SU-DHL-6 (cell line): ENCODE measurements around the gene GRIK4.

Experiments used
- CTCF ChIP-seq: fragments of 200-600 bp; sonication (generic); IDR thresholded peaks from one replicate; pipeline ENCODE4 v1.5.1; 2017; ENCODE audit warnings: antibody characterized with exemption, mild to moderate bottlenecking, low read length, moderate library complexity; ENCODE audit not compliant: insufficient read depth, poor library complexity, severe bottlenecking
- EZH2phosphoT487 ChIP-seq: fragments of 200-600 bp; sonication (generic), shearing (Covaris generic); conservative IDR thresholded peaks from 2 replicates; pipeline ENCODE4 v1.6.1; 2018; ENCODE audit warnings: mild to moderate bottlenecking, antibody characterized with exemption, low read length, moderate library complexity, mixed read lengths

GRCh38 chr11:120712014-120712413 is 200.5 kb downstream of the GRIK4 start:
- TF ChIP-seq CTCF, result no peak
- no peak for TF ChIP-seq EZH2phosphoT487
